KBM-7 (cell line): ENCODE measurements around the gene PANK1.

ENCODE experiments used
- DNase-seq: peaks from one replicate; pipeline ENCODE4 v3.0.0-alpha.2; 2015
- in situ Hi-C: fragments of 300-500 bp; cut with MboI; formaldehyde crosslinking; loops from 2 replicates; pipeline ENCODE4 v1.14.3; 2020; ENCODE audit warnings: low sequenced_read_pairs, low pct_unique_long_range_greater_than_20kb, mixed read lengths

The PANK1 gene

DNA sequence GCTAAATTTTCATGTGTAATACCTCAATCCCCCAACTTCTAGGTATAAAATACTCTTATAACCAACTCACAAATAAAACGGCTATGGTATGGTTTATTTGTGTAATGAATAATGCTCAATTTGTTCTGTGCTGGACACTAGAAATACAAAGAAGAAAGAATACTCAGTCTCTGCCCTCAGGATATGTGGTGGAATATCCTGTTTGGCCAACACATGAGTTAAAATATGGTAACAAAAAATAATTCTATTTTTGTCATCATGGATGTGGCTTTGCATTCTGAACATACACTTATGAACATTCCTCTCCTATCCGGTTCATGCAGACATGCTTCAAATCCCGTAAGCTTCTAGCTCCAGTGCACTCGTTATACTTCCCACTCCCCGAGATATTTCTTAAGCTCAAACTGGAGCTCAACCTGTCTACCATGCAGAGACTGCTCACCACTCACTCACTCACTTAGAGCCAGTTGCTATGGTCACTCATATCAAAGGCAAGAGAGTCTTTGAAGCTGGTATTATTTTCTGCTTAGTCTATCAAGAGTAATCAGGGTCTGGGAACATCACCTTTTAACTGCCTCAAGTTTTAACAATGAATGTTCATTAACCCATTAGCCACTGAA, 55.8 kb downstream of the PANK1 start:
- in situ Hi-C loops = no loop called here
- DNase-seq = no peak

DNA sequence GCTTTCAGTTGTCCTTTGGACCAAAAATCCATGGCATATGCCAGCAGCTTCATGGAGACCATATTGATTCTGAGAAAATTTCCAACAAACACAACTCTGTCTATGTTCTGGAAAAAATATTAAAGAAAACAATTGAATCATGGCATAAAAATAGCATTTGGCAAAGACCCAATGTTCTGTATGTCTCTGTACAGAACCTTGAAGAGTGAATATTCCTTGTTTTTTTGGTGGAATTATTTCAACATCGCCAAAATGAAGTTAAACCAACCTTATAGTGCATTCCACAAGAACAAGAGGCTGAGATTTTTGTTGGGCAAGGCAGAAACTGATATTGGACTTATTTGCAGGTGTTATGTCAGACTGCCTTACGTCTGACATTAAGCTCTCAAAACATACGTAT, 56.4 kb downstream of the PANK1 start:
- in situ Hi-C loops = no loop called here
- no peak for DNase-seq

DNA sequence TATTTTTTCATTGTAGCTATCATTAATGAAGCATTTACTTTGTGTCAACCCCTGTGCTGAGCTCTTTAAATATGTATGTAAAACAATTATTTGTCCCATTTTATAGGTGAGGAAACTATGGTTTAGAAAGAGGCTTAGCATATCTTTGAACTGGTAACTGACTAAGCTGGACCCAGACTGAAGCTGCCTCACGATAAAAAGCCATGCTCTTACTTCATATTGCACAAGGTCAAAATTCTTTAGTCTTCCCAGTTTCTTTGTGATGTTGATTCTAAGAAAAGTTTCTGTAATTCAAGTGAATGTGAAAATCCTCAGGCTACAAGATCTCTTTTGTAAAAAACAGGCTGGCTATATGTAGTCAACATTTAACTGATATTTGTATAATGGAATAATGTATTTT, 63.0 kb downstream of the PANK1 start:
- in situ Hi-C loops = no loop called here
- DNase-seq = no peak

GRCh38 chr10:89580243-89580642, 64.8 kb downstream of the PANK1 start:
- peak; percentile 13 for DNase-seq
- in situ Hi-C loops = no loop called here

DNA sequence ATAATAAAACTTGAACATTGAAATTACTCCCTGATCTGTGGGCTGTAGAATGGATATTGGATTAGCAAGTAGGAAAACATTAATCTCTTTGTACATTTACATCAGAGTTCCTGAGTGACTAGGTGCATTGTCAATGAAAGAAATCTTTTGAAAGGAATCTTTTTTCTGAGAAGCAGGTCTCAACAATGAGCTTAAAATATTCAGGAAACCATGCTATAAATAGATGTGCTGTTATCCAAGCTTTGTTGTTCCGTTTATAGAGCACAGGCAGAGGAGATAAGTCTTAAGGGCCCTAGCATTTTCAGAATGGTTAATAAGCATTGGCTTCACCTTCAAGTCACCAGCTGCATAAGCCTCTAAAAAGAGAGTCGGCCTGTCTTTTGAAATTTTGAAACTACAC, 68.3 kb downstream of the PANK1 start:
- no peak for DNase-seq
- in situ Hi-C loops = no loop called here

DNA sequence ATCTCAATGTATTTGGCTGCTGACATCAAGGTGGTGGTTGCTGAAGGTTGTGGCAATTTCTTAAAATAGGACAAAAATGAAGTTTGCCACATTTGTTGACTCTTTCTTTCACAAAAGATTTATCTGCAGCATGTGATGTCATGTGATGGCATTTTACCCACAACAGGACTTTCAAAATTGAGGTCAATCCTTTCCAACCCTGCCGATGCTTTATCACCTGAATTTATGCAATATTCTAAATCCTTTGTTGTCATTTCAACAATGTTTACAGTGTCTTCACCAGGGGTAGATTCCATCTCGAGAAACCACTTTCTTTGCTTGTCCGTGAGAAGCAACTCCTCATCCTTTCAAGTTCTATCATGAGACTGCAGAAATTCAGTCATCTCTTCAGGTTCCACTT, 69.0 kb downstream of the PANK1 start:
- no peak for DNase-seq
- in situ Hi-C loops = no loop called here

DNA sequence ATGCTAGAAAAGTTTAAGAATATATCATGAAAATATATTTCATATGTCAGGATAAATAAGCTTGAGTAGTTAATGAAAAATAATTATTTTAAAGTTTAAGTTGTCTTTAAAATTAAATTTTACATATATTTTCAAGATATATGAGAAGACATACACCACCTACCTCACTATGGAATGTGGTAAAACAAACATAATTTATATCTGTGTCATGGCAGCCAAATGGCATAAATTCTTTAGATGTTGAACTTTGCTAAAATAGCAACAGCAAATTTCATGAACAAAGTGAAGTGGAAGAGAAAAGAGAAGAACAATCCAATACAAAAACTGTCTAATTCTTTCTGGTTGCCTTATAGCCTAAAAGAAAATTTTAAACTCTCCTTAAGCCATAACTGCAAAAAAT, 70.0 kb downstream of the PANK1 start:
- DNase-seq = no peak
- in situ Hi-C loops = no loop called here

DNA sequence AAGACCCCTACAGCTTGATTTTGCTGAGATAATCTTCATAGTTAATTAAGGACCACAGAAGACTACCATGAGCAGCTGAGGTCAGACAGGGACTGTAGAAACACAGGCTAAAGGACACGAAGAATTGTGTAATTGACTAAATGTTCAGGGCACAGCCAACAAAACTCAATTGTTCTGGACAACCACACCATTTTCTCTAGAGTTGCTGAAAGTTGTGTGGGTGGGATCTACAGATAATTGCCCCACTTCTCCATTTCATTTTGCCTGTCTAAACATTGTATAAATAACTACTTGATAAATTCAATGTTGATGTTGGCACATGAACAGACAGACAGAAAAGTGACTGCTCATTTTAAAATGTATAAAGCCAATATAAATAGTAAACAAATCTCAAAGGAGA, 70.7 kb downstream of the PANK1 start:
- DNase-seq = no peak
- in situ Hi-C loops = loop anchor here (25.0 kb wide), 1 partner anchor 137 kb away; no protein-coding TSS in a partner anchor

DNA sequence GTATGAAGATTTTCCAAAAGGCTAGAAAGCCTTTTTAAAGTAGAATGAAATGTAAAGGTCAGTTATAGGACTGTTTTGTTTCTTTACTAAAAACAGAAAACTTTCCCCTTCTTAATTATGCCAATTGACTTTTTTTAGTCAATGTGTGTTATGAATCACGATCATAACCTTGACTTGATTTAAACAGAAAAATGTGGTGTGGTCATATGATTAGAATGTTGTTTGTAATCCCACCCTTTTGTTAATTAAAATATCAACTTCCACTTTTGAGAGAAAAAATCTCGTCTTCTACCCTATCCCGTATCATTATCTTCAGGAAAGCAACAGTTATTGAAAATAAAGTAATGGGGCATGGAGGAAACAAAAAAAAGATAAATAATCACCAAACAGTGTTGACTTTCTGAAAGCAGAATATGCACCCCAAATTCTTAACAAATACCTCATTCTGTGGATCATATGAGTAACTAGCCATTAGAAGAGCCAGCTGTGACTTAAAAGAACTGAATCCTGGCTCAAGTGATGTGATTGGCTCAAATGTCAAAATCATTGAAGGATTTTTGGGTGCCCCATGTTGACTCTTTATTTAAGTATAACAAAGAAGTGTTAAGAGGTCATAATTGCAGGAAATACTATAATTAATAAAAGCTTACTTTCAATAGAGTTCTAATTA, 77.3 kb downstream of the PANK1 start:
- in situ Hi-C loops = loop anchor here (25.0 kb wide), 1 partner anchor 130 kb away; no protein-coding TSS in a partner anchor
- no peak for DNase-seq

GRCh38 chr10:89566992-89567391, 78.0 kb downstream of the PANK1 start:
- DNase-seq = no peak
- in situ Hi-C loops = loop anchor here (25.0 kb wide), 1 partner anchor 130 kb away; no protein-coding TSS in a partner anchor

DNA sequence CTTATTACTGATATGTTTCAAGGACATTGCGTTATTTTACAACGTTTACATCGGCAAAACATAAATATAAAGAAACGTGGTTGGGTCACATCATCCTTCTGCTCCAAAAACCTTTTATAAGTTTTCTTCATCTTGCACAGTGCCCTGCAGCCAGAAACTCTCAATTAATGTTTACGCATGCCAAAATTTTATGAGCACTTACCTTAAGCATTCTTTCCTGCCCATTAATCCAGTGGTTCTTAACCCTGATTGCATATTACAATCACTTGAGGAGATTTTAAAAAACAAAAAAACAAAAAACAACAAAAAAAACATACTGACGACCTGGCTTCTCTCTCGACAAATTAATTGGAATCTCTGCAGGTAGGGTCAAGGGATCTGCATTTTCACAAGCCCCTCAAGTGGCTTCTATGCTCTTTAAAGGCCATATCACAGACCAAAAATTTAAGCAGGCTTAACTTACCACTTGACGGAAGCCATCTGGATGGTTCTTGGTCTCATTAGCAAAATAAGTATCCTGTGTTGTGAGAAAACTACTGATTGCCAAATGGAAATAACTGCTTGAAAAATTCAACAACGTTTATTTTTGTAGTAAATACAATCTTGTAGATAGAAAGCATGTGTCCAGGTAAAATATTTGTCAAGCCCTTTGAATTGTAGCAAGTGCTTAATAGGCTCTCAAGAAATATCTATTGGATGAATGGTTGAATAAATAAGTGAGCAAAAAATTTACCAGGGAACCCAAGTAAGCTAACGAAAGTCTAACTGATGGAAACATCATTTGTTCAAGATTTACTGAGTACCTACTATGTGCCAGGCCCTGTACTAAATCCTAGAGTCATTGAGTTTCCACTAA, 78.7 kb downstream of the PANK1 start:
- in situ Hi-C loops = loop anchor here (25.0 kb wide), 1 partner anchor 129 kb away; no protein-coding TSS in a partner anchor
- no peak for DNase-seq

- no peak for DNase-seq
- in situ Hi-C loops = loop anchor here (25.0 kb wide), 1 partner anchor 128 kb away; no protein-coding TSS in a partner anchor
Measured at GRCh38 chr10:89565180-89565579, 79.9 kb downstream of the PANK1 start.

DNA sequence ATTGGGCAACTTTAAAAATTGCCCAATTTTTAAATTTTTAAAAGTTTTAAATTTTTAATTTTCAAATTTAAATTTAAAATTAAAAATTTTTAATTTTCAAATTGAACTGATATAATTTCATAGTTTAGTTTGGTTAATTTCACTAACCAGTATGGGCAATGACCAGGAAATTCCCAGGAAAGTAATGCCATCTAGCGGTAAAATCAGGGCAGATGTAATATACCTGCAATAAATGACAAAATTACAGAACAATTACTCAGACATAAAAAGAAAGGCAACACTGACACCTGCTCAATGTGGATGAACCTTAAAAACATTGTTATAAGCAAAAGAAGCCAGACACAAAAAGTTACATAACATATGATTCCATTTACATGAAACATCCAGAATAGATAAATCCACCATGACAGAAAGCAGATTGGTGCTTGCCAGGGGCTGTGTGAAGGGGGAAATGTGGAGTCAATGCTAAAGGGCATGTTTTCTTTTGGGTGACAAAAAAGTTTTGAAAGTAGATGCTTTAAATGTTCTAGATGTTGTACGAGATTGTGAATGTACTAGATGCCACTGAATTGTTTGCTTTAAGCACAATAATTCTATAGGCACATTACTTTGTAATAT, 81.1 kb downstream of the PANK1 start:
- peak; percentile 46 for DNase-seq
- in situ Hi-C loops = loop anchor here (25.0 kb wide), 1 partner anchor 127 kb away; no protein-coding TSS in a partner anchor

DNA sequence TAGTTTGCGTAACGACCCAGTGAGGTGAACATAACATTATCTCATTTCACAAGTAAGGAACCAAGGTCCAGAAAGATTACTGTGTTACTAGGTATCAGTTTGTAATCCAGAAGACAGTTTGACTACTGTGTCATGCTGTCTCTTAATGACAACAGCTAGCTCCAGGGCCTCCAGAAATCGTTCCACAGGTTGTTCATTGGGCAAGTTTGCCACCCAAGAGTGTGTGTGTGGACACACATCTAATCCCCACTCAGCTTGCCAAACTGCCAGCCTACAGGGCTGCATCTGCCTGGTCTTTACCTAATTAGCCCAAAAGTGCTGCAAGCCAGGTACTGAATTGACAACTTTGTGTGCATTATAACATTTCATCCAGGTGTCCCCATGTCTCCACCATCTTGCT, 81.7 kb downstream of the PANK1 start:
- in situ Hi-C loops = loop anchor here (25.0 kb wide), 1 partner anchor 126 kb away; no protein-coding TSS in a partner anchor
- no peak for DNase-seq

- in situ Hi-C loops = loop anchor here (25.0 kb wide), 1 partner anchor 119 kb away; no protein-coding TSS in a partner anchor
- no peak for DNase-seq
Measured at GRCh38 chr10:89556600-89556999, 88.4 kb downstream of the PANK1 start.

- in situ Hi-C loops = loop anchor here (25.0 kb wide), 1 partner anchor 119 kb away; no protein-coding TSS in a partner anchor
- no peak for DNase-seq
Measured at GRCh38 chr10:89555688-89556445, 89.2 kb downstream of the PANK1 start.

DNA sequence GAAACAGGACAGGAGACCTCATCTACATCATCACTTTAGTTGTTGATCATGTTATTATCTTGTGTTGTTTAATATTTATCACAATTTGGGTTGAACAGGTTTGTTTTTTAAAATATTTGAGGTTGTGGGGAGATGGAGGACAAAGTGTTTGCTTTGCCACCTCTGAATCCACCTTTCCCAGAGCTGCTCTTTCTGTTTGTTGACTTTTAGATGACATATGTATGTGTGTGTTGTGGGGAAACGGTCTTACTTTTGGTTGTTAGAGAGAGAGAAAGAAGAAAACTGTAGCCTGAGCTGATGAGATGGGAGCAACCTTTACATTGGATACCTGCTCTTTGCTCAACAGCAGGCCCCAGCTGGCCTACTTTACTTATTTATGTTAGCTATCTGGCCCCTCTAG, 90.6 kb downstream of the PANK1 start:
- in situ Hi-C loops = loop anchor here (25.0 kb wide), 1 partner anchor 117 kb away; no protein-coding TSS in a partner anchor
- no peak for DNase-seq

DNA sequence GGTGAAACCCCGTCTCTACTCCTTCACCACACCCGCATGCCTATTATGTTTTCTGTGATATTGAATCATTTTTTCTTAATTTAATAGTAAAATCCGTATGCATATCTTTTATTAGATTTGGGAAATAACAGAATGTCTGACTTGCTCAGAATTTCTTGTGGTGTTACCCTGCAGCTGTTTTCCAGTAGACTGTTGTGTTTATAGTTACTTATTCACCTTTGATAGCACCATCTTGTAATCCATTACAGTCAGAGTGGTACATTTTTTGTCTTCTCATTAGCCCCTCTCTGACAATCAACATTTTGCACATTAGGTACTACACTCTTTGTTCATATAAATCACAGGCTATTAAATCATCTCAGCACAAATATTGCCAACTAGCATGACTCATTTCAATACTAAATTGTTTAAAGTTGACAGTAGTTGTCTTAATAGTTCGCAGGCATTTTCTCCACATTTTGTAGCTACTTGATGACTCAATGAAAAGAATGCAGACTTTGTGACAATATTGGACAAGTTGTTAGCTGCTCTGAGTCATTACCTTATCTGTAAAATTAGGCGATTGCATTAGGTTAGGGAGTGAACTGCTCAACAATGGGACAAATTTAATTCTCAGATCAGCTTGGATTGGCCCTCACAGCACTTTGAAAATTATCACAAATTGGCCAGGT, 91.8 kb downstream of the PANK1 start:
- DNase-seq = no peak
- in situ Hi-C loops = loop anchor here (25.0 kb wide), 1 partner anchor 116 kb away; no protein-coding TSS in a partner anchor
